Activated CD4-positive, alpha-beta T cell treated with anti-CD3 and anti-CD28 coated beads for 24 hours (primary cell): ENCODE measurements around the gene F10.
"Not testable (repeated sequence)": the region's sequence is repeated elsewhere in the genome, so short reads cannot be mapped to it uniquely, and the experiment has no call there.

ENCODE experiments used
- DNase-seq, 2 donors: peaks; one replicate each; pipeline ENCODE4 v3.0.0-alpha.2; 2020; ENCODE audit warnings: low read depth in 2 of 2

F10 gene

GRCh38 chr13:113152984-113153809 lies 30.6 kb downstream of the F10 start:
- no peak for DNase-seq

GRCh38 chr13:113153810-113154748 lies 31.5 kb downstream of the F10 start:
- DNase-seq, result peak; percentile 40 to 50

- no peak for DNase-seq
These were observed 32.6 kb downstream of the F10 start for GRCh38 chr13:113155201-113155600.

- no peak for DNase-seq
These were observed 33.5 kb downstream of the F10 start for GRCh38 chr13:113155982-113156655.

GRCh38 chr13:113157206-113157928 lies 34.8 kb downstream of the F10 start:
- DNase-seq, result no peak

GRCh38 chr13:113157929-113158747 lies 35.5 kb downstream of the F10 start, which contains the start of gene PROZ:
Gene PROZ (plus strand): TSS chr13:113158648. CDS start chr13:113158661, 13 bp downstream.
- no peak for DNase-seq

GRCh38 chr13:113158946-113159345 lies 36.3 kb downstream of the F10 start:
- DNase-seq, result no peak

GRCh38 chr13:113159701-113160100 lies 37.1 kb downstream of the F10 start:
- DNase-seq, result no peak

- no peak for DNase-seq
These were observed 38.4 kb downstream of the F10 start for GRCh38 chr13:113160983-113161382.

- DNase-seq, result no peak
These were observed 38.8 kb downstream of the F10 start for GRCh38 chr13:113161433-113161832.

GRCh38 chr13:113161975-113162374 lies 39.4 kb downstream of the F10 start:
- not testable (repeated sequence) for DNase-seq

- no peak for DNase-seq
These were observed 40.4 kb downstream of the F10 start for GRCh38 chr13:113162783-113163685.

GRCh38 chr13:113164492-113164891 lies 41.9 kb downstream of the F10 start:
- DNase-seq, result no peak

GRCh38 chr13:113166266-113166665 lies 43.7 kb downstream of the F10 start:
- DNase-seq, result no peak

- no peak for DNase-seq
These were observed 44.1 kb downstream of the F10 start for GRCh38 chr13:113166681-113167080.

- no peak for DNase-seq
These were observed 44.6 kb downstream of the F10 start for GRCh38 chr13:113167155-113167554.

- DNase-seq, result no peak
These were observed 45.0 kb downstream of the F10 start for GRCh38 chr13:113167575-113167974.

- DNase-seq, result no peak
These were observed 45.6 kb downstream of the F10 start for GRCh38 chr13:113168211-113168610.
